Mammary epithelial cell (primary cell): ENCODE measurements around the gene KIAA1671.

ENCODE experiments used
- EZH2 ChIP-seq: IDR thresholded peaks from 2 replicates; pipeline ENCODE4 v1.6.1; 2012; ENCODE audit warnings: low read length, inconsistent platforms, borderline replicate concordance
- TF ChIP-seq, protein P1 (sequence below), 2 donors: IDR thresholded peaks in 1 of 2; conservative IDR thresholded peaks in 1 of 2; 2 replicates each; pipeline ENCODE4 v1.5.1; 2011 to 2012; ENCODE audit warnings: inconsistent platforms in 2 of 2, low read length in 2 of 2, mild to moderate bottlenecking in 2 of 2, control low read depth in 1 of 2, low read depth in 1 of 2; ENCODE audit not compliant: insufficient read depth in 1 of 2; ENCODE audit errors: extremely low read depth in 1 of 2

DNA sequence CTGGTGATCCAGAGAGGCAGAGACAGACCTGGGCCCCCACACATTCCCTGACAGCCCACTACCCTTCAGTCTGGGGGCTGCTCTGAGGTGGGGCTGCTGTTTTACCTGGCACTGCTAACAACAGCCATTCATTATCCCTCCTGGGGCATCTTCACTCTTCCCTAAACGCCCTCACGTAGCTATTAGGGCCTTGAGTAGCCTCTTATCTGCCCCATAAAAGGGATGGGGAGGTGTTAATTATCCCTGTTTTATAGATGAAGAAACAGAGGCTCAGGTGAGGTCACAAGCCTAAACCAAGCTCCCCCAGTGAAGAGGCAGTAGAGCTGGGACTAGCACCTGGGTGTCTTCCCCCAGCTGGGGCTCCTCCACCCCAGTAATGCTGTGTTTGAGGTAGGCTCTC is 79.5 kb downstream of the KIAA1671 start:
- TF ChIP-seq, protein P1, sequence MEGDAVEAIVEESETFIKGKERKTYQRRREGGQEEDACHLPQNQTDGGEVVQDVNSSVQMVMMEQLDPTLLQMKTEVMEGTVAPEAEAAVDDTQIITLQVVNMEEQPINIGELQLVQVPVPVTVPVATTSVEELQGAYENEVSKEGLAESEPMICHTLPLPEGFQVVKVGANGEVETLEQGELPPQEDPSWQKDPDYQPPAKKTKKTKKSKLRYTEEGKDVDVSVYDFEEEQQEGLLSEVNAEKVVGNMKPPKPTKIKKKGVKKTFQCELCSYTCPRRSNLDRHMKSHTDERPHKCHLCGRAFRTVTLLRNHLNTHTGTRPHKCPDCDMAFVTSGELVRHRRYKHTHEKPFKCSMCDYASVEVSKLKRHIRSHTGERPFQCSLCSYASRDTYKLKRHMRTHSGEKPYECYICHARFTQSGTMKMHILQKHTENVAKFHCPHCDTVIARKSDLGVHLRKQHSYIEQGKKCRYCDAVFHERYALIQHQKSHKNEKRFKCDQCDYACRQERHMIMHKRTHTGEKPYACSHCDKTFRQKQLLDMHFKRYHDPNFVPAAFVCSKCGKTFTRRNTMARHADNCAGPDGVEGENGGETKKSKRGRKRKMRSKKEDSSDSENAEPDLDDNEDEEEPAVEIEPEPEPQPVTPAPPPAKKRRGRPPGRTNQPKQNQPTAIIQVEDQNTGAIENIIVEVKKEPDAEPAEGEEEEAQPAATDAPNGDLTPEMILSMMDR (conservative IDR thresholded peaks at IDR 0.05 in 1 of 2, IDR thresholded peaks at IDR 0.05 in 1 of 2; ENCODE audit: extremely low read depth in 1 of 2, insufficient read depth in 1 of 2, low read depth in 1 of 2, low read length in 2 of 2): no peak
- TF ChIP-seq EZH2: no peak
